ENCODE data around the gene LPCAT2.

DNA sequence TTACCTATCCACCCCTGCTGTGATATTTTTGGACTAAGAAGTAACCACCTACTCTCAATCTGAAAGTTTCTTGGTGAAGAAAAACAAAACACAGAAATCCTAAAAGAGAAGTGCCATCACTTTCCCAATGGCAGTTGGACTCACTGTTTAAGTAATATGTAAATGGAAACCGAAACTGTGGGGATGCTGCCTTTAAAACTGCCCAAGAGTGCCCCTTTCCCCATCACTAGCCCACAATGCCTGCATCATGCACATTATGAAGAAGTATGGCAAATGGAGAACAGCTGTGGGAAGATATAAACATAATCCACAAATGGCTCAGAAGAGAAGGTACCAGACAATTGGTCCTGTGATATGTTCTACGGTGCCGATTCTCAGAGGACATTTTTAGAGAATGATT lies 113.4 kb downstream of the LPCAT2 start:
- no peak for TF ChIP-seq POLR2AphosphoS2 (IDR thresholded peaks at IDR 0.05; ENCODE audit: low read depth, low read length)
- no peak for TF ChIP-seq NFE2 (CRISPR knock-in tag; IDR thresholded peaks at IDR 0.05)
- TF ChIP-seq ZFP41 (CRISPR knock-in tag; IDR thresholded peaks at IDR 0.05; ENCODE audit: borderline replicate concordance): no peak
- TF ChIP-seq TCF12 (IDR thresholded peaks at IDR 0.05): no peak
- no peak for TF ChIP-seq TCF12 (CRISPR knock-in tag; IDR thresholded peaks at IDR 0.05)
- TF ChIP-seq TAF1 (CRISPR knock-in tag; IDR thresholded peaks at IDR 0.05): no peak

Data from HepG2 (cell line).